GM23338 (cell line): ENCODE results near the gene LRP11.

Experiments used
- CREB1 ChIP-seq: fragments of 250-450 bp; sonication (Bioruptor Pico); IDR thresholded peaks from 2 replicates; pipeline ENCODE4 v1.5.0; 2020; ENCODE audit warnings: low read depth, mild to moderate bottlenecking, moderate library complexity
- EZH2 ChIP-seq: fragments of 200-600 bp; sonication (generic); IDR thresholded peaks from one replicate; pipeline ENCODE4 v1.8.0; 2017; ENCODE audit warnings: antibody characterized with exemption, mild to moderate bottlenecking, low read depth; ENCODE audit not compliant: unreplicated experiment
- EZH2phosphoT487 ChIP-seq: fragments of 200-600 bp; sonication (generic); IDR thresholded peaks from one replicate; pipeline ENCODE4 v1.8.1; 2018; ENCODE audit warnings: antibody characterized with exemption; ENCODE audit not compliant: unreplicated experiment
- JUNB ChIP-seq: IDR thresholded peaks from one replicate; pipeline ENCODE4 v1.6.1; 2016; ENCODE audit warnings: antibody characterized with exemption; ENCODE audit not compliant: unreplicated experiment
- NANOG ChIP-seq: IDR thresholded peaks from 2 replicates; pipeline ENCODE4 v1.6.1; 2016; ENCODE audit warnings: antibody characterized with exemption, borderline replicate concordance
- POLR2AphosphoS5 ChIP-seq: IDR thresholded peaks from 2 replicates; pipeline ENCODE4 v1.6.1; 2016; ENCODE audit warnings: antibody characterized with exemption, low read depth
- ZNF114 ChIP-seq: fragments of 250-450 bp; sonication (Bioruptor Pico); IDR thresholded peaks from 2 replicates; pipeline ENCODE4 v1.5.0; 2020; ENCODE audit warnings: mild to moderate bottlenecking, moderate library complexity
- TF ChIP-seq, protein P1 (sequence below), 2 experiments: fragments of 200-600 bp in 1 of 2; sonication (generic) in 1 of 2; conservative IDR thresholded peaks; 2 replicates each; pipeline versions ENCODE4 v1.5.1 to v1.6.1; 2016 to 2017; ENCODE audit warnings: antibody characterized with exemption in 2 of 2, low read depth in 2 of 2, mild to moderate bottlenecking in 2 of 2, moderate library complexity in 1 of 2
- TF ChIP-seq, protein P2 (sequence below): IDR thresholded peaks from one replicate; pipeline ENCODE4 v1.6.1; 2018; ENCODE audit warnings: antibody characterized with exemption; ENCODE audit not compliant: unreplicated experiment

GRCh38 chr6:149769676-149770075 lies 94.5 kb downstream of the LRP11 start:
- TF ChIP-seq JUNB (no peak), POLR2AphosphoS5 (no peak), EZH2 (no peak), CREB1 (no peak), NANOG (no peak), EZH2phosphoT487 (no peak), ZNF114 (CRISPR knock-in tag) (no peak)
- TF ChIP-seq, protein P1, sequence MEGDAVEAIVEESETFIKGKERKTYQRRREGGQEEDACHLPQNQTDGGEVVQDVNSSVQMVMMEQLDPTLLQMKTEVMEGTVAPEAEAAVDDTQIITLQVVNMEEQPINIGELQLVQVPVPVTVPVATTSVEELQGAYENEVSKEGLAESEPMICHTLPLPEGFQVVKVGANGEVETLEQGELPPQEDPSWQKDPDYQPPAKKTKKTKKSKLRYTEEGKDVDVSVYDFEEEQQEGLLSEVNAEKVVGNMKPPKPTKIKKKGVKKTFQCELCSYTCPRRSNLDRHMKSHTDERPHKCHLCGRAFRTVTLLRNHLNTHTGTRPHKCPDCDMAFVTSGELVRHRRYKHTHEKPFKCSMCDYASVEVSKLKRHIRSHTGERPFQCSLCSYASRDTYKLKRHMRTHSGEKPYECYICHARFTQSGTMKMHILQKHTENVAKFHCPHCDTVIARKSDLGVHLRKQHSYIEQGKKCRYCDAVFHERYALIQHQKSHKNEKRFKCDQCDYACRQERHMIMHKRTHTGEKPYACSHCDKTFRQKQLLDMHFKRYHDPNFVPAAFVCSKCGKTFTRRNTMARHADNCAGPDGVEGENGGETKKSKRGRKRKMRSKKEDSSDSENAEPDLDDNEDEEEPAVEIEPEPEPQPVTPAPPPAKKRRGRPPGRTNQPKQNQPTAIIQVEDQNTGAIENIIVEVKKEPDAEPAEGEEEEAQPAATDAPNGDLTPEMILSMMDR (conservative IDR thresholded peaks at IDR 0.05; ENCODE audit: low read depth in 2 of 2) = no peak
- TF ChIP-seq, protein P2, sequence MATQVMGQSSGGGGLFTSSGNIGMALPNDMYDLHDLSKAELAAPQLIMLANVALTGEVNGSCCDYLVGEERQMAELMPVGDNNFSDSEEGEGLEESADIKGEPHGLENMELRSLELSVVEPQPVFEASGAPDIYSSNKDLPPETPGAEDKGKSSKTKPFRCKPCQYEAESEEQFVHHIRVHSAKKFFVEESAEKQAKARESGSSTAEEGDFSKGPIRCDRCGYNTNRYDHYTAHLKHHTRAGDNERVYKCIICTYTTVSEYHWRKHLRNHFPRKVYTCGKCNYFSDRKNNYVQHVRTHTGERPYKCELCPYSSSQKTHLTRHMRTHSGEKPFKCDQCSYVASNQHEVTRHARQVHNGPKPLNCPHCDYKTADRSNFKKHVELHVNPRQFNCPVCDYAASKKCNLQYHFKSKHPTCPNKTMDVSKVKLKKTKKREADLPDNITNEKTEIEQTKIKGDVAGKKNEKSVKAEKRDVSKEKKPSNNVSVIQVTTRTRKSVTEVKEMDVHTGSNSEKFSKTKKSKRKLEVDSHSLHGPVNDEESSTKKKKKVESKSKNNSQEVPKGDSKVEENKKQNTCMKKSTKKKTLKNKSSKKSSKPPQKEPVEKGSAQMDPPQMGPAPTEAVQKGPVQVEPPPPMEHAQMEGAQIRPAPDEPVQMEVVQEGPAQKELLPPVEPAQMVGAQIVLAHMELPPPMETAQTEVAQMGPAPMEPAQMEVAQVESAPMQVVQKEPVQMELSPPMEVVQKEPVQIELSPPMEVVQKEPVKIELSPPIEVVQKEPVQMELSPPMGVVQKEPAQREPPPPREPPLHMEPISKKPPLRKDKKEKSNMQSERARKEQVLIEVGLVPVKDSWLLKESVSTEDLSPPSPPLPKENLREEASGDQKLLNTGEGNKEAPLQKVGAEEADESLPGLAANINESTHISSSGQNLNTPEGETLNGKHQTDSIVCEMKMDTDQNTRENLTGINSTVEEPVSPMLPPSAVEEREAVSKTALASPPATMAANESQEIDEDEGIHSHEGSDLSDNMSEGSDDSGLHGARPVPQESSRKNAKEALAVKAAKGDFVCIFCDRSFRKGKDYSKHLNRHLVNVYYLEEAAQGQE = no peak
